Measurements from ENCODE around the gene GOLGA6L6. TPM values are rescaled to one million over a fixed set of nuclear protein-coding genes. Genes with fewer than 3 reads are reported as not detected.
"Not testable (repeated sequence)": the region's sequence is repeated elsewhere in the genome, so short reads cannot be mapped to it uniquely, and the experiment has no call there.

The GOLGA6L6 gene
- total RNA-seq (2021; ENCODE audit: unreplicated experiment) (not detected), Bru-seq, nascent RNA (percentile 8 among the genes with signal in this experiment), BruChase-seq, experiment 1, labeled RNA remaining after a 2-hour chase (not detected), BruChase-seq, experiment 2, labeled RNA remaining after a 6-hour chase (not detected)
- not detected for polyA plus RNA-seq (2012; ENCODE audit: insufficient read length)
- long read RNA-seq: 0 reads

GRCh38 chr15:20541700-20542099 is at the start of gene GOLGA6L6:
TSS of gene GOLGA6L6 (minus strand) at chr15:20541800. CDS start at chr15:20541709, 91 bp downstream.
- H3K27me3 ChIP-seq (ENCODE audit: control insufficient read depth, insufficient read depth, low read length); intact Hi-C loops (cut with micrococcal nuclease; ENCODE audit: unreplicated experiment); DNase-seq (ENCODE audit: low read depth, low spot score); H3K9me3 ChIP-seq (ENCODE audit: control insufficient read depth, insufficient read depth, low read depth, low read length); BruUV-seq (replicated peaks); CTCF ChIA-PET; in situ Hi-C loops (cut with HindIII; ENCODE audit: low pct_unique_long_range_greater_than_20kb, low sequenced_read_pairs); H3K36me3 ChIP-seq (ENCODE audit: control insufficient read depth, insufficient read depth, low read length); POLR2A ChIA-PET; H3K4me1 ChIP-seq (ENCODE audit: control insufficient read depth, insufficient read depth, low read length); ATAC-seq; H3K27ac ChIP-seq (ENCODE audit: low read length); H3K4me3 ChIP-seq (ENCODE audit: low read depth in 2 of 2, low read length in 2 of 2): not testable (repeated sequence)

- POLR2A ChIA-PET; in situ Hi-C loops (cut with HindIII; ENCODE audit: low pct_unique_long_range_greater_than_20kb, low sequenced_read_pairs); BruUV-seq (replicated peaks): not testable (repeated sequence)
These were observed 48.5 kb upstream of the GOLGA6L6 start for GRCh38 chr15:20590069-20590468.

GRCh38 chr15:20586821-20587220 is 45.2 kb upstream of the GOLGA6L6 start:
- BruUV-seq (replicated peaks); H3K9me3 ChIP-seq (ENCODE audit: control insufficient read depth, insufficient read depth, low read depth, low read length); H3K27me3 ChIP-seq (ENCODE audit: control insufficient read depth, insufficient read depth, low read length); POLR2A ChIA-PET; intact Hi-C loops (cut with micrococcal nuclease; ENCODE audit: unreplicated experiment); ATAC-seq; DNase-seq (ENCODE audit: low read depth, low spot score); in situ Hi-C loops (cut with HindIII; ENCODE audit: low pct_unique_long_range_greater_than_20kb, low sequenced_read_pairs); CTCF ChIA-PET; H3K27ac ChIP-seq (ENCODE audit: low read length); H3K4me3 ChIP-seq (ENCODE audit: low read depth in 2 of 2, low read length in 2 of 2); H3K36me3 ChIP-seq (ENCODE audit: control insufficient read depth, insufficient read depth, low read length); H3K4me1 ChIP-seq (ENCODE audit: control insufficient read depth, insufficient read depth, low read length): not testable (repeated sequence)

More at GRCh38 chr15:20590069-20590468, 48.5 kb upstream of the GOLGA6L6 start:
- H3K27me3 ChIP-seq (ENCODE audit: control insufficient read depth, insufficient read depth, low read length); CTCF ChIA-PET; H3K9me3 ChIP-seq (ENCODE audit: control insufficient read depth, insufficient read depth, low read depth, low read length); H3K27ac ChIP-seq (ENCODE audit: low read length); ATAC-seq; intact Hi-C loops (cut with micrococcal nuclease; ENCODE audit: unreplicated experiment); H3K4me3 ChIP-seq (ENCODE audit: low read depth in 2 of 2, low read length in 2 of 2); DNase-seq (ENCODE audit: low read depth, low spot score); H3K4me1 ChIP-seq (ENCODE audit: control insufficient read depth, insufficient read depth, low read length); H3K36me3 ChIP-seq (ENCODE audit: control insufficient read depth, insufficient read depth, low read length): not testable (repeated sequence)

GRCh38 chr15:20582726-20583115 is 41.1 kb upstream of the GOLGA6L6 start:
- H3K36me3 ChIP-seq (ENCODE audit: control insufficient read depth, insufficient read depth, low read length); intact Hi-C loops (cut with micrococcal nuclease; ENCODE audit: unreplicated experiment); CTCF ChIA-PET; DNase-seq (ENCODE audit: low read depth, low spot score); H3K27me3 ChIP-seq (ENCODE audit: control insufficient read depth, insufficient read depth, low read length); H3K4me1 ChIP-seq (ENCODE audit: control insufficient read depth, insufficient read depth, low read length); POLR2A ChIA-PET; H3K27ac ChIP-seq (ENCODE audit: low read length); H3K9me3 ChIP-seq (ENCODE audit: control insufficient read depth, insufficient read depth, low read depth, low read length); ATAC-seq; in situ Hi-C loops (cut with HindIII; ENCODE audit: low pct_unique_long_range_greater_than_20kb, low sequenced_read_pairs); BruUV-seq (replicated peaks); H3K4me3 ChIP-seq (ENCODE audit: low read depth in 2 of 2, low read length in 2 of 2): not testable (repeated sequence)

GRCh38 chr15:20582109-20582725 is 40.6 kb upstream of the GOLGA6L6 start:
- in situ Hi-C loops (cut with HindIII; ENCODE audit: low pct_unique_long_range_greater_than_20kb, low sequenced_read_pairs); intact Hi-C loops (cut with micrococcal nuclease; ENCODE audit: unreplicated experiment); POLR2A ChIA-PET; H3K4me3 ChIP-seq (ENCODE audit: low read depth in 2 of 2, low read length in 2 of 2); H3K36me3 ChIP-seq (ENCODE audit: control insufficient read depth, insufficient read depth, low read length); H3K9me3 ChIP-seq (ENCODE audit: control insufficient read depth, insufficient read depth, low read depth, low read length); BruUV-seq (replicated peaks); CTCF ChIA-PET; DNase-seq (ENCODE audit: low read depth, low spot score); H3K27ac ChIP-seq (ENCODE audit: low read length); H3K4me1 ChIP-seq (ENCODE audit: control insufficient read depth, insufficient read depth, low read length); H3K27me3 ChIP-seq (ENCODE audit: control insufficient read depth, insufficient read depth, low read length): not testable (repeated sequence)
- peak; percentile 56; the same call in 1 of the 2 replicates for ATAC-seq

GRCh38 chr15:20581261-20582108 is 39.9 kb upstream of the GOLGA6L6 start:
- H3K27me3 ChIP-seq (ENCODE audit: control insufficient read depth, insufficient read depth, low read length); H3K9me3 ChIP-seq (ENCODE audit: control insufficient read depth, insufficient read depth, low read depth, low read length); CTCF ChIA-PET; H3K27ac ChIP-seq (ENCODE audit: low read length); POLR2A ChIA-PET; H3K4me3 ChIP-seq (ENCODE audit: low read depth in 2 of 2, low read length in 2 of 2); in situ Hi-C loops (cut with HindIII; ENCODE audit: low pct_unique_long_range_greater_than_20kb, low sequenced_read_pairs); H3K36me3 ChIP-seq (ENCODE audit: control insufficient read depth, insufficient read depth, low read length); DNase-seq (ENCODE audit: low read depth, low spot score); H3K4me1 ChIP-seq (ENCODE audit: control insufficient read depth, insufficient read depth, low read length); intact Hi-C loops (cut with micrococcal nuclease; ENCODE audit: unreplicated experiment); BruUV-seq (replicated peaks): not testable (repeated sequence)
- ATAC-seq: peak; percentile 77

- BruUV-seq (replicated peaks); H3K27me3 ChIP-seq (ENCODE audit: control insufficient read depth, insufficient read depth, low read length); DNase-seq (ENCODE audit: low read depth, low spot score); H3K4me1 ChIP-seq (ENCODE audit: control insufficient read depth, insufficient read depth, low read length); H3K4me3 ChIP-seq (ENCODE audit: low read depth in 2 of 2, low read length in 2 of 2); H3K27ac ChIP-seq (ENCODE audit: low read length); CTCF ChIA-PET; H3K36me3 ChIP-seq (ENCODE audit: control insufficient read depth, insufficient read depth, low read length); H3K9me3 ChIP-seq (ENCODE audit: control insufficient read depth, insufficient read depth, low read depth, low read length); intact Hi-C loops (cut with micrococcal nuclease; ENCODE audit: unreplicated experiment); POLR2A ChIA-PET; in situ Hi-C loops (cut with HindIII; ENCODE audit: low pct_unique_long_range_greater_than_20kb, low sequenced_read_pairs): not testable (repeated sequence)
- peak; percentile 74; the same call in 1 of the 2 replicates for ATAC-seq
These were observed 38.1 kb upstream of the GOLGA6L6 start for GRCh38 chr15:20579662-20580061.
